ENCODE measurements around the gene USP7. TPM values are rescaled to one million over a fixed set of nuclear protein-coding genes. Genes with fewer than 3 reads are reported as not detected.
"Not testable (repeated sequence)": the region's sequence is repeated elsewhere in the genome, so short reads cannot be mapped to it uniquely, and the experiment has no call there.

The USP7 gene
- total RNA-seq, 4 donors from 2014 or later: 67.9 to 84.7 (median 73.3) TPM

DNA sequence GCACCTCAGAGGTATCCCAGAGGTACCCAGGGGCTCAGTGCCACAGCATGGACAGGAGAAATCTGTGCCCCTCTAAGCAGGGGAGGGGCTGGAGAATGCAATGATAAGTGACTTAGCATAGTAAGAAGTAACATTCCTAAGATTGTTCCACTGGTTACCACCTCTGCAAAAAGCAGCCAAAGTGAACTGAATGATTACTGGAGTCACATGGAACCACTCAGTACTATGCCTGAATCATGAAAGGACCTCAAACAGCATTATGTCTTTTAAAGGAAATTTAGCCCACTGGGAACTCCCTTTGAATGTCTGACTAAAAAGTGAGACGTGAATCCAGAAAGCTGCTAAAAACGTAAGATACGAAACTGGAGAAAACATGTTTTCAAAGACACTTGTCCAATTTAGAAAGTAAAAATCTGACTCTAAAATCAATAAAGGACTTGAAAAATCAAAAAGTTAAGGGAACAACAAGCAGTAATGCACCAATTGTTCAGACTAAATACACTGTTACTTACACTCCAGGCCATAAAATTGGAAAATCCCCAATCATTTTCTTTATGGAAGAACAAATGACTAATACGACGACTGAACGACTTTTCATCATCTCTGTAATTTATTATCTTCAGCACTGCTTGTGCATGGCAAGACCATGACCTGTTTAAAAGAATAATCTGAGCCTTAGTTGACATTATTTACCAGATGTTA is 42.9 kb downstream of the USP7 start:
- WGBS: 84% methylated on average over 6 of the region's 6 CpGs
- intact Hi-C loops (cut with DNase I): no loop called here
- H3K27ac ChIP-seq (replicated peaks in 1 of 4): no peak overlapping the region
- H3K27me3 ChIP-seq: no peaks in the 10 kb centered on the region
- H3K4me1 ChIP-seq: peaks cover 0 to 13% (median 11%) of the 10 kb centered on the region in 4 donors
- H3K9me3 ChIP-seq: no peaks in the 10 kb centered on the region
- H3K4me3 ChIP-seq: no peak overlapping the region
- TF ChIP-seq POLR2AphosphoS5 (IDR thresholded peaks at IDR 0.05): no peak
- TF ChIP-seq EP300 (IDR thresholded peaks at IDR 0.05): no peak
- TF ChIP-seq POLR2A (IDR thresholded peaks at IDR 0.05; ENCODE audit: low read depth): no peak
- TF ChIP-seq, protein P1, sequence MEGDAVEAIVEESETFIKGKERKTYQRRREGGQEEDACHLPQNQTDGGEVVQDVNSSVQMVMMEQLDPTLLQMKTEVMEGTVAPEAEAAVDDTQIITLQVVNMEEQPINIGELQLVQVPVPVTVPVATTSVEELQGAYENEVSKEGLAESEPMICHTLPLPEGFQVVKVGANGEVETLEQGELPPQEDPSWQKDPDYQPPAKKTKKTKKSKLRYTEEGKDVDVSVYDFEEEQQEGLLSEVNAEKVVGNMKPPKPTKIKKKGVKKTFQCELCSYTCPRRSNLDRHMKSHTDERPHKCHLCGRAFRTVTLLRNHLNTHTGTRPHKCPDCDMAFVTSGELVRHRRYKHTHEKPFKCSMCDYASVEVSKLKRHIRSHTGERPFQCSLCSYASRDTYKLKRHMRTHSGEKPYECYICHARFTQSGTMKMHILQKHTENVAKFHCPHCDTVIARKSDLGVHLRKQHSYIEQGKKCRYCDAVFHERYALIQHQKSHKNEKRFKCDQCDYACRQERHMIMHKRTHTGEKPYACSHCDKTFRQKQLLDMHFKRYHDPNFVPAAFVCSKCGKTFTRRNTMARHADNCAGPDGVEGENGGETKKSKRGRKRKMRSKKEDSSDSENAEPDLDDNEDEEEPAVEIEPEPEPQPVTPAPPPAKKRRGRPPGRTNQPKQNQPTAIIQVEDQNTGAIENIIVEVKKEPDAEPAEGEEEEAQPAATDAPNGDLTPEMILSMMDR (IDR thresholded peaks at IDR 0.05): no peak
- DNase-seq (ENCODE audit: extremely low spot score): no peak
- H3K36me3 ChIP-seq: peaks cover 64 to 85% (median 76%) of the 10 kb centered on the region in 4 donors

DNA sequence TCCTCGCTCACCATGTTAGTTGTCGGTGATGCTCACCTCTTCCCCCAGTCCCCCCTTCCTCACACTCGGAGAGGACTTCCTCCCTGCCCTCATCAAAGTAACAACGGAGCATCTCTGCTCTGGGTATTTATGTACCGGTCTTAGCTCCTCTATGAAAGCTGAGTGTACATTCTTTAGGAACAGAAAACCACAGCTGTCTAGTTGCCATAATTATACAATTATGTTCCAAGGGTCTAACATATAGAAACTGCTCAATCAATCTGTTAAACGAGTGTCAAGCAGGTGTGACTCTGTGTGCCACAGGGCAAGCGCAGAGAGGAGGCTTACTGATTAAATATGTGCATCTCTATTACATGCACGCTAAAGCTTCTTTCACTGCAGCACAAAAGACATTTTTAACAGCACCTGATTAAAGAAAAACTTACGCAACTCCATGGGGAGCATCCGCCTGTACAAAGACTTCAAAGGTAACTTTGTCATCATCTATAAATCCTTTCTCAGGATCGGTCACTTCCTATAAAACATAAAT is 43.7 kb downstream of the USP7 start:
- Histone ChIP-seq H3K9me3 (no peaks in the 10 kb centered on the region), H3K4me3 (no peak overlapping the region), H3K4me1 (peaks cover 0 to 13% (median 11%) of the 10 kb centered on the region in 4 donors), H3K36me3 (peaks cover 69 to 93% (median 82%) of the 10 kb centered on the region in 4 donors), H3K27ac (replicated peaks in 1 of 4) (no peak overlapping the region), H3K27me3 (no peaks in the 10 kb centered on the region)
- TF ChIP-seq POLR2AphosphoS5 (IDR thresholded peaks at IDR 0.05): no peak
- TF ChIP-seq, protein P1 (IDR thresholded peaks at IDR 0.05): no peak
- TF ChIP-seq EP300 (IDR thresholded peaks at IDR 0.05): no peak
- TF ChIP-seq POLR2A (IDR thresholded peaks at IDR 0.05; ENCODE audit: low read depth): no peak
- WGBS: 91% methylated on average over 11 of the region's 11 CpGs
- DNase-seq (ENCODE audit: extremely low spot score): no peak
- intact Hi-C loops (cut with DNase I): no loop called here

DNA sequence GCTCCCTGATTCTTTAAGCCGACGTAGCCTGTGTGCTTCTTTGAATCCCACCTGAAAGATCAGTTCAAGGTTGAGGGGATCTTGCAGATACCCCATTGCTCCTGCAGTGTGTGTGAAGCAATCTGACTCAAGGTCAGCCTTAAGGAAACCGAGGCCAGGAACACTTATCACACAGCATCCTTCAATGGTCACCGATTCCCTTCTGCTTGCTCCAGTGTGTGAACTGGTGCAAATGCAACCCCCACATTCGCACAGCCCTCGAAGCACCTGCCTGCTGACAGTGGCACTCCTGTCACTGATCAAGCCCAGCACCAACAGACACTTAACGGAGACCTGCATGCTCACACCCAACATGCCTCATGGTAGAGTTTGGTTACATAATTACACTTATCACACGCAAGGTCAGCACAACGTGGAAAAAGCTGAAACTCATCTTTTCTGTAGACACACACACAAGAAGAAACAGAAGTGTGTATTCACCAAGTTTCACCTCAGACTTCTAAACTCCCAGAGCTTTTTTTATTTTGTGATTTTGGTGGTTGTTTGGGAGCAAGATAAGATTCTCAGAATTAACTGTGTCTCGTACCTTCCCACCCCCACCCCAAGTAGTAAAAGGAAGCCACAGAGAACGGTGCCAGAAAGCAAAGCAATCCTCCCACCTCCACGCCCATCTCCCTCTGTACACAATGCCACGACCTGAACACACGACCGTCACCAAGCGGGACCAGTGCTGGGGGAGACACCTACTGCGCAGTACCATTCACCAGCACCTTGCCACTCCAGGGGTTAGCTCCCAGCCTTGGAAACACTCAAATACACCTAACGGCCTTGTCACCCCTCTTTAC is 44.4 kb downstream of the USP7 start:
- peaks cover 76 to 93% (median 86%) of the 10 kb centered on the region in 4 donors for H3K36me3 ChIP-seq
- no peak overlapping the region for H3K27ac ChIP-seq (replicated peaks in 1 of 4)
- peaks cover 0 to 8% (median 6%) of the 10 kb centered on the region in 4 donors for H3K4me1 ChIP-seq
- no peaks in the 10 kb centered on the region for H3K27me3 ChIP-seq
- H3K9me3 ChIP-seq: no peaks in the 10 kb centered on the region
- DNase-seq (ENCODE audit: extremely low spot score): no peak
- 89% methylated on average over 17 of the region's 18 CpGs for WGBS
- no peak overlapping the region for H3K4me3 ChIP-seq
- TF ChIP-seq POLR2AphosphoS5 (IDR thresholded peaks at IDR 0.05): no peak
- TF ChIP-seq EP300 (IDR thresholded peaks at IDR 0.05): no peak
- TF ChIP-seq POLR2A (IDR thresholded peaks at IDR 0.05; ENCODE audit: low read depth): no peak
- TF ChIP-seq, protein P1 (IDR thresholded peaks at IDR 0.05): no peak
- intact Hi-C loops (cut with DNase I): no loop called here

DNA sequence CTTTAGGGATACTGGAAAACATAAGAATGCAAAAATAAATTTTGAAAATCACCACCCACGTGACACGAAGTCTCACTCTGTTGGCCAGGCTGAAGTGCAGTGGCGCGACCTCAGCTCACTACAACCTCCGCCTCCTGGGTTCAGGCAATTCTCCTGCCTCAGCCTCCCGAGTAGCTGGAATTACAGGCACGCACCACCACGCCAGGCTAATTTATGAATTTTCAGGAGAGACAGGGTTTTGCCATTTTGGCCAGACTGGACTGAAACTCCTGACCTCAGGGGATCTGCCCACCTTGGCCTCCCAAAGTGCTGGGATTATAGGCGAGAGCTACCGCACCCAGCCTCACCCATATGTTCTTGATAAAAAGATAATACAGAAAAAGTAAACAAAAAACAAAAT is 46.4 kb downstream of the USP7 start:
- 96% methylated on average over 10 of the region's 10 CpGs for WGBS
- H3K27ac ChIP-seq (replicated peaks in 1 of 4); H3K9me3 ChIP-seq; H3K4me3 ChIP-seq; H3K27me3 ChIP-seq; intact Hi-C loops (cut with DNase I); DNase-seq (ENCODE audit: extremely low spot score); H3K4me1 ChIP-seq: not testable (repeated sequence)
- peaks cover 77 to 100% (median 94%) of the 10 kb centered on the region in 4 donors for H3K36me3 ChIP-seq

All from esophagus muscularis mucosa (tissue), 4 donors.